Rectal smooth muscle tissue (tissue), 1 donor: ENCODE measurements around the gene ZNF467.

ENCODE experiments used
- H3K27ac ChIP-seq: one replicate; pipeline ENCODE4 v1.7.0; 2013; ENCODE audit warnings: low read depth, low read length, inconsistent platforms
- H3K27me3 ChIP-seq: one replicate; pipeline ENCODE4 v1.7.0; 2013; ENCODE audit warnings: low read length; ENCODE audit not compliant: control insufficient read depth, insufficient read depth
- H3K36me3 ChIP-seq: one replicate; pipeline ENCODE4 v1.7.0; 2013; ENCODE audit warnings: low read length; ENCODE audit not compliant: control insufficient read depth, insufficient read depth
- H3K4me1 ChIP-seq: one replicate; pipeline ENCODE4 v1.7.0; 2013; ENCODE audit warnings: low read length; ENCODE audit not compliant: control insufficient read depth, insufficient read depth
- H3K4me3 ChIP-seq: one replicate; pipeline ENCODE4 v1.7.0; 2013; ENCODE audit warnings: low read length
- H3K9ac ChIP-seq: one replicate; pipeline ENCODE4 v1.7.0; 2013; ENCODE audit warnings: low read length

ZNF467 gene

DNA sequence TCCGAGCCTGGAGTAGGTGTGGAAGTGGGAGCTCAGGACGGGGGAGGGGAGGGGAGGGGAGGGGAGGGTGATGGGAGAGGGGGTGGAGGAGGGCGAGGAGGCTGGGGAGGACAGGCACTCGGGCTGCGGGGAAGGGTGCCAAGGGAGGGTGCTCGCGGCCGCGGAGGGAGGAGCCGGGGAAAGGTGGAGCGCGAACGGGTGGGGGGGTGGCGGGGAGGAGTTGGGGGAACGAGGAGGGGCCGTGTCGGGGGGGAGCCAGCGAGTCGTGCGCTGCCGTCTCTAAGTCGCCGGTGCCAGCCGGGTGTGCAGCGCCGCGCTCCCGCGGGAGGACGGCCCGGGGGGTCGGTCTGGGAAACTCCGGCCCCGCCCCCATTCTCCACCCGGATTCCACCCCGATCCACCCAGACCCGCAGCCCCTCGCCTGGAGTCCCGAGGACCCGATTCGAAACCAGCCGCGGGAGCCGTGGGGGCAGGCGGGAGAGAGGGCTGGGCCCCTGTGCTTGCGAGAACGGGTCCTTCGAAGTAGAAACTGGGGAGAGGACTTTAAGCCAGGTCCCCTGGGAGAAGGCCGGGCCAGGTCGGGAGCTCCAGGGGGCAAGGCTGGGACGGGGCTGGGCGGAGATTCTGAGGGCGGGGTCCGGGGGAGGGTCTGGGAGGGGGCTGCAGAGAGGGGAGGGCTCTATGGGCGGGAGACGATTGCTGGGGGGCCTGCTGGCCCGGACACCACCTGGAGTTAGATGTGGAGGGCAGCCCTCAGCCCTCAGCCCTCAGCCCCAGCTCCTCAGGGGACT is at the start of gene ZNF467:
Gene ZNF467, minus strand, starts transcription at position 143 of the 791 bp plus-strand sequence. CDS start 2,556 bp downstream, outside the sequence.
- H3K27ac ChIP-seq = peak within 1 kb of the TSS; percentile 51
- H3K9ac ChIP-seq = no peak within 1 kb of the TSS
- no peaks in the 10 kb centered on the region for H3K27me3 ChIP-seq
- H3K4me1 ChIP-seq = no peaks in the 10 kb centered on the region
- H3K4me3 ChIP-seq = peak within 1 kb of the TSS; percentile 74
- H3K36me3 ChIP-seq = no peaks in the 10 kb centered on the region

DNA sequence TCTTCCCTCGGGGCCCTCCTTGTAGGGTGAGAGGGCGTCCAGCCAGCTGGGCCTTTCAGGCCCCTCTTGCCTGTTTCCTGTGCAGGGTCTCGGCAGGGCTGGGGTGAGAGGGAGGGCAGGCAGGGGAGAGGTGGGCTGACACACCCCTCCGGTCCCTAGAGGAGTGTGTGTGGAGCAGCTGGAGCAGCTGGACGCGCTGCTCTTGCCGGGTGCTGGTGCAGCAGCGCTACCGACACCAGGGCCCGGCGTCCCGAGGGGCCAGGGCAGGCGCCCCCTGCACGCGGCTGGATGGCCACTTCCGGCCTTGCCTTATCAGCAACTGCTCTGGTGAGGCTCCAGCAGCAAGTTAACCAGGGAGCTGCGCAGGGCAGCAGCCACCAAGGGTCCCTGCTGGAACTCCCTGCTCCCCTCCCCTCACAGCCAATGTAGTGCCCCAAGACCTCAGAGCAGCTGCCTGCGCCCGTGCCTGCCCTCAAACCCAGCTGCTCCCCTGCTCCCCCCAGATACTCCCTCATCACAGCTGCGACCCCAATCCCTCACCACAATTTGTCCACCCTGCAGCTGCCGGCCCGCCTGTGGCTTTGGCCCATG is 49.1 kb upstream of the ZNF467 start:
- Histone ChIP-seq H3K27me3 (peaks cover 2% of the 10 kb centered on the region), H3K9ac (no peak overlapping the region), H3K4me1 (no peaks in the 10 kb centered on the region), H3K36me3 (no peaks in the 10 kb centered on the region), H3K4me3 (no peak overlapping the region), H3K27ac (no peak overlapping the region)

- no peaks in the 10 kb centered on the region for H3K4me1 ChIP-seq
- no peak overlapping the region for H3K27ac ChIP-seq
- H3K36me3 ChIP-seq = no peaks in the 10 kb centered on the region
- peaks cover 2% of the 10 kb centered on the region for H3K27me3 ChIP-seq
- no peak overlapping the region for H3K9ac ChIP-seq
- H3K4me3 ChIP-seq = no peak overlapping the region
Observed at GRCh38 chr7:149821191-149822148, 48.1 kb upstream of the ZNF467 start.

DNA sequence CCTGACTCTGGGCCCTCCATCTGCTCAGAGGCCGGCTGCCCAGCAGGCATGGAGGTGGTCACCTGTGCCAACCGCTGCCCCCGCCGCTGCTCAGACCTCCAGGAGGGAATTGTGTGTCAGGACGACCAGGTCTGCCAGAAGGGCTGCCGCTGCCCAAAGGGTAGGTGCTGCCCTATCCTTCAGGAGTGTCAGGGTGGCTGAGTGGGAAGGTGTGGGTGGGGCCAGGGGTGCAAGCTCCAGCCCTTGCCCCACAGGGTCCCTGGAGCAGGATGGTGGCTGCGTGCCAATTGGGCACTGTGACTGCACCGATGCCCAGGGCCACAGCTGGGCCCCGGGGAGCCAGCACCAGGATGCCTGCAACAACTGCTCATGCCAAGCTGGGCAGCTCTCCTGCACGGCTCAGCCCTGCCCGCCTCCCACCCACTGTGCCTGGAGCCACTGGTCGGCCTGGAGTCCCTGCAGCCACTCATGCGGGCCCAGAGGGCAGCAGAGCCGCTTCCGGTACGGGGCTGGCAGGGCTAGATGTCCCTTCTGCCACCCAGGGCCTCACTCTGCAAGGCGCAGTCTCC is 47.3 kb upstream of the ZNF467 start:
- Histone ChIP-seq H3K27me3 (peaks cover 2% of the 10 kb centered on the region), H3K9ac (no peak overlapping the region), H3K36me3 (no peaks in the 10 kb centered on the region), H3K4me3 (no peak overlapping the region), H3K27ac (no peak overlapping the region), H3K4me1 (no peaks in the 10 kb centered on the region)

DNA sequence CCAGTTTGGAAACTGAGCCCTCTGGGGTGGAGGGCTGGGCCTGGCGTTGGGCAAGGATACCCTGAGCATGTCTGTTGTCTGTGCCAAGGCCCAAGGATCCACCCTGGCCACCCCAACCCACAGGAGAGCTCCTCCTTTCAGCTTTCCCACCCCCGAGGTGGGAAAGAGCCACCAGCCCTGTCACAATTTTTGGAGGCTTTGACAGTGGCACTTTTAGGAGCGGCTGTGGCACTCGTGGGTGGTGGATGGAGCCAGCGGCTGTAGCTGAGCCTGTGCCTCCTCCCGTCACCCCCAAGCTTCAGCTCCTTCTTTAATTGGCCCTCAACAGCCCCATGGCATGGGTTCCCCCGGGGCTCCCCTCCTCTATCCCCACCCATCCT is 46.6 kb upstream of the ZNF467 start:
- Histone ChIP-seq H3K27ac (no peak overlapping the region), H3K4me1 (no peaks in the 10 kb centered on the region), H3K4me3 (no peak overlapping the region), H3K36me3 (no peaks in the 10 kb centered on the region), H3K9ac (no peak overlapping the region), H3K27me3 (peaks cover 2% of the 10 kb centered on the region)

DNA sequence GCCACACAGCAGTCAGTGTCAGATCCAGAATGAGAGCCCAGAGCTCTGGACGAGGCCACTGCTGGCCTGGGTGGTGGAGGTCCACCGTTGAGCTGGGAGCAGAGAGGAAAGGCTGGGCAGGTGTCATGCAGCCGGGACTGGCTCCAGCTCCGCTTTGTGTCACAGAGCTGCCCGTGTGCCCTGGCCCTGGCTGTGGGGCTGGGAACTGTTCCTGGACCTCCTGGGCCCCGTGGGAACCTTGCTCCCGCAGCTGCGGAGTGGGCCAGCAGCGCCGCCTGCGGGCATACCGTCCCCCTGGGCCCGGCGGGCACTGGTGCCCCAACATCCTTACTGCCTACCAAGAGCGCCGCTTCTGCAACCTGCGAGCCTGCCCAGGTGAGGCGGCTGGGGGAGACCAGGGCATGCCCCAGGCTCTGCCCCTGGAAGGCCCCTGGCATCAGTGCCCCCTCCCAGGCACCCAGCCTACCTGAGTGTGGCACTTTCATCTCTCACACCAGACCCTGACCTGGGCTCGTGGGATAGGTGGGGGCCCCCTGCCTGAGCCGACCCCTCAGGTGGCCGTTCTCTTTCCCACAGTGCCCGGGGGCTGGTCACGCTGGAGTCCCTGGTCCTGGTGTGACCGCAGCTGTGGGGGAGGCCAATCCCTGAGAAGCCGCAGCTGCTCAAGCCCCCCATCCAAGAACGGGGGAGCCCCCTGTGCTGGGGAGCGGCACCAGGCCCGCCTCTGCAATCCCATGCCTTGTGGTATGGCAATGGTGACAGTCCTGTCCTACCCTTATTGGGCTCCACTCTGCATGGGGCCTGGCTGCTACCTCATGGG is 46.0 kb upstream of the ZNF467 start:
- Histone ChIP-seq H3K27ac (no peak overlapping the region), H3K36me3 (no peaks in the 10 kb centered on the region), H3K4me1 (no peaks in the 10 kb centered on the region), H3K27me3 (peaks cover 2% of the 10 kb centered on the region), H3K4me3 (no peak overlapping the region), H3K9ac (no peak overlapping the region)

DNA sequence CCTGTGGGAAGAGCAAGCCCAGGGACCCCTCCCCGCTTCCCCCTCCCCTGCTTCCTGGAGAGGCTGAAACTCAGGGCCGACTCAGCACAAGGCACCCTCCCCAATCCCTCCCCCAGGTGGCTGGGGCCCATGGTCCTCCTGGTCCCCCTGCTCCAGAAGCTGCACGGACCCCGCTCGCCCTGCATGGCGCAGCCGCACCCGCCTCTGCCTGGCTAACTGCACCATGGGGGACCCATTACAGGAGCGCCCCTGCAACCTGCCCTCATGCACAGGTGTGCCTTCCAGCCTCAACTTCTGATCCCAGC is 45.1 kb upstream of the ZNF467 start:
- no peak overlapping the region for H3K9ac ChIP-seq
- H3K36me3 ChIP-seq = no peaks in the 10 kb centered on the region
- H3K4me3 ChIP-seq = no peak overlapping the region
- no peaks in the 10 kb centered on the region for H3K4me1 ChIP-seq
- H3K27ac ChIP-seq = no peak overlapping the region
- H3K27me3 ChIP-seq = peaks cover 2% of the 10 kb centered on the region

GRCh38 chr7:149817836-149818535 is 44.6 kb upstream of the ZNF467 start:
- Histone ChIP-seq H3K27ac (no peak overlapping the region), H3K9ac (no peak overlapping the region), H3K4me3 (no peak overlapping the region), H3K36me3 (no peaks in the 10 kb centered on the region), H3K27me3 (peaks cover 1% of the 10 kb centered on the region), H3K4me1 (no peaks in the 10 kb centered on the region)

- no peaks in the 10 kb centered on the region for H3K27me3 ChIP-seq
- H3K4me1 ChIP-seq = no peaks in the 10 kb centered on the region
- H3K36me3 ChIP-seq = no peaks in the 10 kb centered on the region
- no peak overlapping the region for H3K27ac ChIP-seq
- no peak overlapping the region for H3K4me3 ChIP-seq
- H3K9ac ChIP-seq = no peak overlapping the region
Observed at GRCh38 chr7:149817301-149817771, 43.9 kb upstream of the ZNF467 start.

DNA sequence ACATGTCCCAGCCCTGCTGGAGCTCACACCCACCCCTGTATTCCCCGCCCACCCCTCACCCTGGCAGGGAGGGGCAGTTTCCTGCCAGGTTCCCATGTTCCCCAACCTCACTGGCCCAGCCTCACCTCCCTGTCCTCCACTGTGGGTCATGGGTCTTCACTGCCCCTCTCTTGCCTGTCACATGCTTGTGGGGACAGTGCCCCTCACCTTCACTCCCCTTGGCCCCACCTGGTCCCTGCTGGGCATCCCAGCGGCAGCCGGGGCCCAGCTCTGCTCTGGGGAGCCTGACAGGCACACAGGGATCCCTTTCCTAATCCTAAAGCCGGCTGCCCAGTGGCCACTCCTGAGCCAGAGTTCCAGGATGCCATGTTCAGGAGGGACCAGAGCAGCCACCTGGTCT is 43.4 kb upstream of the ZNF467 start:
- Histone ChIP-seq H3K27ac (no peak overlapping the region), H3K27me3 (no peaks in the 10 kb centered on the region), H3K4me1 (no peaks in the 10 kb centered on the region), H3K4me3 (no peak overlapping the region), H3K9ac (no peak overlapping the region), H3K36me3 (no peaks in the 10 kb centered on the region)

DNA sequence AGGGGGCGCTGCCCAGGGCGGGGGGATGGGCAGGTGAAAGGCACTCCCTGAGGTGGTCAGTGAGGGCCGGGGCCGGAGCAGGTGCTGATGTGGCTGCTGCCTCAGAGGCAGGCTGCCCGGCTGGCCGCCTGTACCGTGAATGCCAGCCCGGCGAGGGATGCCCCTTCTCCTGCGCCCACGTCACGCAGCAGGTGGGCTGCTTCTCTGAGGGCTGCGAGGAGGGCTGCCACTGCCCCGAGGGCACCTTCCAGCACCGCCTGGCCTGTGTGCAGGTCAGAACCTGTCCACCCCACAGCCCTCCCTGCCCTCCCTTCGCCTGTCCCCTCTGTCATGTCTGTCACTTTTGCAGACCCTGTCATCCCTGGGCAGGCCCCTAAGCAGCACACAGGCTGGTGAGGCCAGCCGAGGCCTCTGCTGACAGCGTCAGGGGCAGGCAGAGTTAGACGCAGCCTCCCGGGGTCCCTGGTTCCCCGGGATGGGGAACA is 42.9 kb upstream of the ZNF467 start:
- Histone ChIP-seq H3K4me3 (no peak overlapping the region), H3K36me3 (no peaks in the 10 kb centered on the region), H3K9ac (no peak overlapping the region)

More for the DNA sequence above, 42.9 kb upstream of the ZNF467 start:
- no peak overlapping the region for H3K27ac ChIP-seq
- no peaks in the 10 kb centered on the region for H3K4me1 ChIP-seq
- H3K27me3 ChIP-seq = no peaks in the 10 kb centered on the region
